ENCODE results near the gene RHOG. TPM values are rescaled to one million over a fixed set of nuclear protein-coding genes. Genes with fewer than 3 reads are reported as not detected.
"Not testable (repeated sequence)": the region's sequence is repeated elsewhere in the genome, so short reads cannot be mapped to it uniquely, and the experiment has no call there.

The RHOG gene
- total and polyA plus RNA-seq, 4 donors: 5.8 to 31.1 (median 19.5) TPM

GRCh38 chr11:3802011-3802790 lies 38.6 kb downstream of the RHOG start:
- Histone ChIP-seq H3K4me1 (ENCODE audit: control insufficient read depth, insufficient read depth, low read length) (peaks cover 9% of the 10 kb centered on the region), H3K27ac (ENCODE audit: low read depth, low read length) (no peak overlapping the region), H3K36me3 (ENCODE audit: control insufficient read depth, insufficient read depth, low read length) (no peaks in the 10 kb centered on the region), H3K9me3 (ENCODE audit: control insufficient read depth, insufficient read depth, low read length) (no peaks in the 10 kb centered on the region), H3K27me3 (ENCODE audit: control insufficient read depth, insufficient read depth, low read length) (no peaks in the 10 kb centered on the region), H3K4me3 (ENCODE audit: low read depth, low read length) (no peak overlapping the region)
- 69% methylated on average over 2 of the region's 4 CpGs for WGBS (ENCODE audit: insufficient coverage)
- DNase-seq (ENCODE audit: low read depth in 4 of 6, low spot score in 6 of 6): no peak

GRCh38 chr11:3799873-3800272 lies 40.9 kb downstream of the RHOG start:
- no peaks in the 10 kb centered on the region for H3K27me3 ChIP-seq (ENCODE audit: control insufficient read depth, insufficient read depth, low read length)
- WGBS (ENCODE audit: insufficient coverage): 79% methylated on average over 3 of the region's 5 CpGs
- no peak for DNase-seq (ENCODE audit: low read depth in 4 of 6, low spot score in 6 of 6)
- H3K4me3 ChIP-seq (ENCODE audit: low read depth, low read length): no peak overlapping the region
- H3K4me1 ChIP-seq (ENCODE audit: control insufficient read depth, insufficient read depth, low read length): peaks cover 12% of the 10 kb centered on the region
- H3K9me3 ChIP-seq (ENCODE audit: control insufficient read depth, insufficient read depth, low read length): no peaks in the 10 kb centered on the region
- H3K27ac ChIP-seq (ENCODE audit: low read depth, low read length): no peak overlapping the region
- no peaks in the 10 kb centered on the region for H3K36me3 ChIP-seq (ENCODE audit: control insufficient read depth, insufficient read depth, low read length)

DNA sequence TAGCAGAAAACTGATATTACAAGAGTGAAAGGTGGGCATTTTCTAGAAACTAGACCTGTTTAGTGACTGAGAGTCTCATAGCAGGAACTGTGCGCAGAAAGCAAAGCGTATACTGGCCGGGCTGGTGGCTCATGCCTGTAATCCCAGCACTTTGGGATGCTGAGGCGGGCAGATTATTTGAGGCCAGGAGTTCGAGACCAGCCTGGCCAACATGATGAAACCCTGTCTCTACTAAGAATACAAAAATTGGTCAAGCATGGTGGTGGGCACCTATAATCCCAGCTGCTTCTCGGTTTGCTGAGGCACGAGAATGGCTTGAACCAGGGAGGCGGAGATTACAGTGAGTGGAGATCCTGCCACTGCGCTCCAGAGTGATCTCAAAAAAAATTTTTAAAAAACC lies 41.6 kb downstream of the RHOG start:
- WGBS (ENCODE audit: insufficient coverage): 100% methylated on average over 3 of the region's 9 CpGs

GRCh38 chr11:3797329-3798090 lies 43.2 kb downstream of the RHOG start, which contains the start of gene NUP98:
TSS of gene NUP98 (minus strand) at chr11:3797554. CDS start at chr11:3782117, 15,437 bp downstream.
- Histone ChIP-seq H3K27ac (ENCODE audit: low read depth, low read length) (peak within 1 kb of the TSS; percentile 97), H3K9me3 (ENCODE audit: control insufficient read depth, insufficient read depth, low read length) (no peaks in the 10 kb centered on the region), H3K4me1 (ENCODE audit: control insufficient read depth, insufficient read depth, low read length) (peaks cover 12% of the 10 kb centered on the region), H3K4me3 (ENCODE audit: low read depth, low read length) (peak within 1 kb of the TSS; percentile 93), H3K36me3 (ENCODE audit: control insufficient read depth, insufficient read depth, low read length) (peaks cover 15% of the 10 kb centered on the region), H3K27me3 (ENCODE audit: control insufficient read depth, insufficient read depth, low read length) (no peaks in the 10 kb centered on the region)
- 0% methylated on average over 86 of the region's 86 CpGs for WGBS (ENCODE audit: insufficient coverage)
- DNase-seq (ENCODE audit: low read depth in 4 of 6, low spot score in 6 of 6): peak; percentile 93 to 100 (median 99)

More for the DNA sequence above, 41.6 kb downstream of the RHOG start:
- DNase-seq (ENCODE audit: low read depth in 4 of 6, low spot score in 6 of 6): no peak
- Histone ChIP-seq H3K4me3 (ENCODE audit: low read depth, low read length) (no peak overlapping the region), H3K9me3 (ENCODE audit: control insufficient read depth, insufficient read depth, low read length) (no peaks in the 10 kb centered on the region), H3K27ac (ENCODE audit: low read depth, low read length) (no peak overlapping the region), H3K4me1 (ENCODE audit: control insufficient read depth, insufficient read depth, low read length) (peaks cover 12% of the 10 kb centered on the region), H3K27me3 (ENCODE audit: control insufficient read depth, insufficient read depth, low read length) (no peaks in the 10 kb centered on the region), H3K36me3 (ENCODE audit: control insufficient read depth, insufficient read depth, low read length) (peaks cover 3% of the 10 kb centered on the region)

DNA sequence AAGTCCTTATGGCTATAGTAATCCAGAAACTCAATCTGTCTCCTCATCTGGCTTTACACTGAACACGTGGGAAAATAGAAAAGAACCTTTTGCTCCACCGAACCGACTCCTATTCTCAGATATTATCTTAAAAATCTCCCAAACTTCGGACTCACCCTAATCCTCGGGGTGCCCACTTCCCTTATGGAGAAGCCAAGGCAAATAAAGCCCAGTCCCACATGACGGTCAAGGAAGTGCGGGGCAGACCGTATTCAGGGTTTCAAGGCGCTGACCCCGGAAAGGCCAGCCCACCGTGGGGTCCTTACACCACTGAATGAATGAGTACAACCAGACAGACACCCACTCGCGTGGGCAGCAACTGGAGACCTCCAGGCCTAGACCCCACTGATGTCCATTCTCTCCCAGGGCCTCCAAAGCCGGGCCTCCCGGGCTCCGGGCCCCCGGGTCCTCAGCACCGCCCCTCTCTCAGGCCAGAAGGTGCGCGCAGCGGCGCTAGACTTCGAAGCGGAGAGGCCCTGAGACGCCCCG lies 43.9 kb downstream of the RHOG start:
- WGBS (ENCODE audit: insufficient coverage): 0% methylated on average over 26 of the region's 26 CpGs
- Histone ChIP-seq H3K9me3 (ENCODE audit: control insufficient read depth, insufficient read depth, low read length) (no peaks in the 10 kb centered on the region), H3K27me3 (ENCODE audit: control insufficient read depth, insufficient read depth, low read length) (no peaks in the 10 kb centered on the region), H3K36me3 (ENCODE audit: control insufficient read depth, insufficient read depth, low read length) (peaks cover 19% of the 10 kb centered on the region), H3K4me1 (ENCODE audit: control insufficient read depth, insufficient read depth, low read length) (peaks cover 12% of the 10 kb centered on the region), H3K27ac (ENCODE audit: low read depth, low read length) (peak overlapping the region; percentile 91), H3K4me3 (ENCODE audit: low read depth, low read length) (peak overlapping the region; percentile 93)
- DNase-seq (ENCODE audit: low read depth in 4 of 6, low spot score in 6 of 6): peak in 1 of 6 donors; percentile 15

GRCh38 chr11:3796346-3796745 lies 44.4 kb downstream of the RHOG start:
- peak overlapping the region; percentile 91 for H3K27ac ChIP-seq (ENCODE audit: low read depth, low read length)
- peaks cover 19% of the 10 kb centered on the region for H3K36me3 ChIP-seq (ENCODE audit: control insufficient read depth, insufficient read depth, low read length)
- H3K4me1 ChIP-seq (ENCODE audit: control insufficient read depth, insufficient read depth, low read length): peaks cover 12% of the 10 kb centered on the region
- WGBS (ENCODE audit: insufficient coverage): 45% methylated on average over 7 of the region's 14 CpGs
- no peaks in the 10 kb centered on the region for H3K9me3 ChIP-seq (ENCODE audit: control insufficient read depth, insufficient read depth, low read length)
- peak overlapping the region; percentile 93 for H3K4me3 ChIP-seq (ENCODE audit: low read depth, low read length)
- no peak for DNase-seq (ENCODE audit: low read depth in 4 of 6, low spot score in 6 of 6)
- H3K27me3 ChIP-seq (ENCODE audit: control insufficient read depth, insufficient read depth, low read length): no peaks in the 10 kb centered on the region

GRCh38 chr11:3796002-3796311 lies 44.8 kb downstream of the RHOG start:
- 67% methylated on average over 6 of the region's 6 CpGs for WGBS (ENCODE audit: insufficient coverage)
- Histone ChIP-seq H3K27ac (ENCODE audit: low read depth, low read length) (no peak overlapping the region), H3K4me3 (ENCODE audit: low read depth, low read length) (peak overlapping the region; percentile 93), H3K27me3 (ENCODE audit: control insufficient read depth, insufficient read depth, low read length) (no peaks in the 10 kb centered on the region), H3K36me3 (ENCODE audit: control insufficient read depth, insufficient read depth, low read length) (peaks cover 20% of the 10 kb centered on the region), H3K4me1 (ENCODE audit: control insufficient read depth, insufficient read depth, low read length) (peaks cover 12% of the 10 kb centered on the region), H3K9me3 (ENCODE audit: control insufficient read depth, insufficient read depth, low read length) (no peaks in the 10 kb centered on the region)
- no peak for DNase-seq (ENCODE audit: low read depth in 4 of 6, low spot score in 6 of 6)

DNA sequence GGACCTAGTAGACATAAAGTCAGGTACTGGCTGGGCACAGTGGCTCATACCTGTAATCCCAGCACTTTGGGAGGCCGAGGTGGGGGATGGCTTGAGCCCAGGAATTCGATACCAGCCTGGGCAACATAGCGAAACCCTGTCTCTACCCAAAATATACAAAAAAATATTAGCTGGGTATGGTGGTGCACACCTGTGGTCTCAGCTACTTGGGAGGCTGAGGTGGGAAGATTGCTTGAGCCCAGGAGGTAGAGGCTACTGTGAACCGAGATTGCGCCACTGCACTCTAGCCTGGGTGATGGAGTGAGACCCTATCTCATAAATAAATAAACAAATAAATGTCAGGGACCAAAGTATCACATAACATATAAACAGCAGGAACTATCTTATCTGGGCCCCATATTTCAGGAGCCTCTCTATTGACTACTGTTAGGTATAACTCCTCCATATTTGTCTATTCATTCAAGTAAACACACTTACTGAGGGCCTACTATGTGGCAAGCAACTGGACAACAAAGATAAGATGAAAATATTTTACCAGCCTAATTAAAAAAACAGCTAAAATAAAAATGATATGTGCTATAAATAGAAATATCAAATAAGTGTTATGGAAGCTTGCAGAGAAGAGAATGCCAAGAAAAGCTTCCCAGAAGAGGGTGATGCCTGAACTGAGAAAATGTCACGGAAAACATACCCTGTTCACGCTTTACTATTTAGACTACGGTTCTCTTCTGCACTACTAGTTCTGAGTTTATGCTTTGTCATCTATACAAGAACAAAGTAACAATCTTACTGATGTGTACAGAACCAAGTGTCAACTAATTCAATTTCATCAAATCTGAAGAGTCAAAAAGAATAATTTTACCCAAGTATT lies 45.4 kb downstream of the RHOG start:
- 93% methylated on average over 3 of the region's 8 CpGs for WGBS (ENCODE audit: insufficient coverage)
- H3K27ac ChIP-seq (ENCODE audit: low read depth, low read length): no peak overlapping the region
- no peak for DNase-seq (ENCODE audit: low read depth in 4 of 6, low spot score in 6 of 6)
- peaks cover 22% of the 10 kb centered on the region for H3K36me3 ChIP-seq (ENCODE audit: control insufficient read depth, insufficient read depth, low read length)
- H3K9me3 ChIP-seq (ENCODE audit: control insufficient read depth, insufficient read depth, low read length): no peaks in the 10 kb centered on the region
- no peaks in the 10 kb centered on the region for H3K27me3 ChIP-seq (ENCODE audit: control insufficient read depth, insufficient read depth, low read length)
- H3K4me3 ChIP-seq (ENCODE audit: low read depth, low read length): no peak overlapping the region
- H3K4me1 ChIP-seq (ENCODE audit: control insufficient read depth, insufficient read depth, low read length): peaks cover 12% of the 10 kb centered on the region

GRCh38 chr11:3794387-3794786 lies 46.4 kb downstream of the RHOG start:
- not testable (repeated sequence) for DNase-seq (ENCODE audit: low read depth in 4 of 6, low spot score in 6 of 6); H3K27ac ChIP-seq (ENCODE audit: low read depth, low read length); H3K27me3 ChIP-seq (ENCODE audit: control insufficient read depth, insufficient read depth, low read length); H3K4me3 ChIP-seq (ENCODE audit: low read depth, low read length); H3K9me3 ChIP-seq (ENCODE audit: control insufficient read depth, insufficient read depth, low read length)
- Histone ChIP-seq H3K36me3 (ENCODE audit: control insufficient read depth, insufficient read depth, low read length) (peaks cover 25% of the 10 kb centered on the region), H3K4me1 (ENCODE audit: control insufficient read depth, insufficient read depth, low read length) (peaks cover 12% of the 10 kb centered on the region)
- WGBS (ENCODE audit: insufficient coverage): 96% methylated on average over 8 of the region's 10 CpGs

Data from spinal cord (tissue), 10 donors.